SK-N-SH (cell line): Measurements from ENCODE around the gene SYT17.

ENCODE experiments used
- ELF1 ChIP-seq: IDR thresholded peaks from 2 replicates; pipeline ENCODE4 v1.4.0; 2012
- EZH2phosphoT487 ChIP-seq: fragments of 200-600 bp; sonication (generic); IDR thresholded peaks from 2 replicates; pipeline ENCODE4 v1.6.1; 2017; ENCODE audit warnings: low read depth, mixed run types, mild to moderate bottlenecking, antibody characterized with exemption, moderate library complexity, borderline replicate concordance
- GABPA ChIP-seq: IDR thresholded peaks from 2 replicates; pipeline ENCODE4 v1.4.0; 2012; ENCODE audit warnings: low read depth, mild to moderate bottlenecking
- JUND ChIP-seq: IDR thresholded peaks from 2 replicates; pipeline ENCODE4 v1.4.0; 2012
- RAD21 ChIP-seq: IDR thresholded peaks from 2 replicates; pipeline ENCODE4 v1.6.1; 2012; ENCODE audit warnings: mild to moderate bottlenecking, low read length
- RCOR1 ChIP-seq: fragments of 150-350 bp; IDR thresholded peaks from 2 replicates; pipeline ENCODE4 v1.6.1; 2017; ENCODE audit warnings: antibody characterized with exemption, low read length
- RFX5 ChIP-seq: IDR thresholded peaks from 2 replicates; pipeline ENCODE4 v1.6.1; 2012; ENCODE audit warnings: mild to moderate bottlenecking, improper control_type of control experiment, low read length
- SMC3 ChIP-seq: IDR thresholded peaks from 2 replicates; pipeline ENCODE4 v1.6.1; 2012; ENCODE audit warnings: low read depth, low read length, improper control_type of control experiment
- TAF1 ChIP-seq: IDR thresholded peaks from 2 replicates; pipeline ENCODE4 v1.6.1; 2012; ENCODE audit warnings: low read depth, mild to moderate bottlenecking, low read length, moderate library complexity, borderline replicate concordance
- YY1 ChIP-seq: IDR thresholded peaks from 2 replicates; pipeline ENCODE4 v1.4.0; 2012; ENCODE audit warnings: low read depth, mild to moderate bottlenecking
- TF ChIP-seq, protein P1 (sequence below): fragments of 200-600 bp; sonication (generic); IDR thresholded peaks from 2 replicates; pipeline ENCODE4 v1.6.1; 2017; ENCODE audit warnings: antibody characterized with exemption, mild to moderate bottlenecking, moderate library complexity
- TF ChIP-seq, protein P2 (sequence below): fragments of 150-350 bp; IDR thresholded peaks from 2 replicates; pipeline ENCODE4 v1.6.1; 2017; ENCODE audit warnings: antibody characterized with exemption, low read length, low read depth, borderline replicate concordance

DNA sequence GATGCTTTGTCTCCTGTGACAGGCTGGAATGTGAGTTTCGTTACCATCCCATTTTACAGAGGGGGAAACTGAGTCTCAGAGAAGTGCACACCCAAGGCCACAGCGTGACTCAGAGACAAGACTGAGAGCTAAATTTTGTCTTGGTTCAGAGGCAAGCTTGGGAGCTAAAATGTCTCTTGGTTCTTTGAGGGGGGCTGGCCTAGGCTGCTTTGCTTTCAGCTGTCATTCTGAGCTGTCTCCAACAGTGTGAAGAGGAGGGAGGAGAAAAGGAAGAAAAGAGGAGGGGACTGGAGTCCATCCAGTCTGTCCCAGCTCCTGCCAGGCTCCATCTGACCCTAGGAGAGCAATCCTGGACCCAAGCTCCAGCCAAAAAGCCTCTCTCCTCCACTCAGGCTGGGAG lies 117.4 kb downstream of the SYT17 start, which contains the start of gene CLEC19A:
- no peak for TF ChIP-seq TAF1
- TF ChIP-seq, protein P1, sequence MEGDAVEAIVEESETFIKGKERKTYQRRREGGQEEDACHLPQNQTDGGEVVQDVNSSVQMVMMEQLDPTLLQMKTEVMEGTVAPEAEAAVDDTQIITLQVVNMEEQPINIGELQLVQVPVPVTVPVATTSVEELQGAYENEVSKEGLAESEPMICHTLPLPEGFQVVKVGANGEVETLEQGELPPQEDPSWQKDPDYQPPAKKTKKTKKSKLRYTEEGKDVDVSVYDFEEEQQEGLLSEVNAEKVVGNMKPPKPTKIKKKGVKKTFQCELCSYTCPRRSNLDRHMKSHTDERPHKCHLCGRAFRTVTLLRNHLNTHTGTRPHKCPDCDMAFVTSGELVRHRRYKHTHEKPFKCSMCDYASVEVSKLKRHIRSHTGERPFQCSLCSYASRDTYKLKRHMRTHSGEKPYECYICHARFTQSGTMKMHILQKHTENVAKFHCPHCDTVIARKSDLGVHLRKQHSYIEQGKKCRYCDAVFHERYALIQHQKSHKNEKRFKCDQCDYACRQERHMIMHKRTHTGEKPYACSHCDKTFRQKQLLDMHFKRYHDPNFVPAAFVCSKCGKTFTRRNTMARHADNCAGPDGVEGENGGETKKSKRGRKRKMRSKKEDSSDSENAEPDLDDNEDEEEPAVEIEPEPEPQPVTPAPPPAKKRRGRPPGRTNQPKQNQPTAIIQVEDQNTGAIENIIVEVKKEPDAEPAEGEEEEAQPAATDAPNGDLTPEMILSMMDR = no peak
- no peak for TF ChIP-seq RFX5
- no peak for TF ChIP-seq ELF1
- TF ChIP-seq RAD21 = no peak
- TF ChIP-seq, protein P2, sequence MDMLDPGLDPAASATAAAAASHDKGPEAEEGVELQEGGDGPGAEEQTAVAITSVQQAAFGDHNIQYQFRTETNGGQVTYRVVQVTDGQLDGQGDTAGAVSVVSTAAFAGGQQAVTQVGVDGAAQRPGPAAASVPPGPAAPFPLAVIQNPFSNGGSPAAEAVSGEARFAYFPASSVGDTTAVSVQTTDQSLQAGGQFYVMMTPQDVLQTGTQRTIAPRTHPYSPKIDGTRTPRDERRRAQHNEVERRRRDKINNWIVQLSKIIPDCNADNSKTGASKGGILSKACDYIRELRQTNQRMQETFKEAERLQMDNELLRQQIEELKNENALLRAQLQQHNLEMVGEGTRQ = no peak
- TF ChIP-seq YY1 = no peak
- TF ChIP-seq EZH2phosphoT487 = no peak
- TF ChIP-seq RCOR1 = no peak
- no peak for TF ChIP-seq SMC3
- no peak for TF ChIP-seq JUND
- TF ChIP-seq GABPA = no peak
